Kidney tubule cell (primary cell): ENCODE results near the gene CRTC3.
A peak's percentile ranks its signal among the peaks of the same experiment; 100 is the strongest.
"Not testable (repeated sequence)": the region's sequence is repeated elsewhere in the genome, so short reads cannot be mapped to it uniquely, and the experiment has no call there.

Source experiments
- DNase-seq: peaks from one replicate; pipeline ENCODE4 v3.0.0-alpha.2; 2018; ENCODE audit warnings: low spot score

Gene CRTC3

DNA sequence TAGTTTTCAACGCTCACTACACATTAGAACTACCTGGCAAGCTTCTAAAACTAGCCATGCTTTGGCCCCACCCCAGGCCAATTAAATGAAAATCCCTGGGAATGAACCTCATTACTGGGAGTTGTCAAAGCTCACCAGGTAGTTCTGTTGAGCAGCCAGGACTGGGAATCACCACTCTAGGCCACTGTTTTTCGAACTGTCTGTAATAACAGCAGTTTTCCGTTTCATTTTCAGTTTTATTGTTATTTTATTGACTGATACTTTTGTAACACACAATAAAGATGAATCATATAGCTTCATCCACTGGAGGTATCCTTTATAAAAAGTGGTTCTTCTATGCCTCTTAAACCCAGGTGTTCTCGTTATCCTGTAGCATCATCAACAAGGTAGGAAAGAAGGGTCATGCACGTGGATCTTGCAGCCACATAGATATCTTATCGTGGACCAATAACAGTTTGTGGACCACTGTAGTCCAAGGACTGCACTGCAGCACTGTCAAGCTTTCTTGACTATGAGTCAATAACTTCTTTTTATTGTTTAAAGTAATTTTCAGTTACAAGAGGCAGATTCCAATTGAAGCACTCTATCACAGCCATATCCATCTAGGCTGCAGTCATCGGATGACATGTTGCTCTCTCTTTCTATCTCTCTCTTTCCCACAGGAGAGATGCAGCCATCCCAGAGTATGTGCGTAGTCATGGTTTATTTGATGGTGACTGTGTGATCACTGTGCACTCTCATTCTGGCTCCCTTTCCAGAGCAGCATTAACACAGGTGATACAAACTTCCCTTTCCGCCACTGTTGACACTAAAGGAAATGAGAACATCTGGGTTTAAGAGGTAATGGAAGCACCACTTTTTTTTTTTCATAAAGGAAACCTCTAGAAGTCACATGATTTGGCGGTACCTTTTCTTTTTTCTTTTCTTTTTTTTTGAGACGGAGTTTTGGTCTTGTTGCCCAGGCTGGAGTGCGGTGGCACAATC lies 148.4 kb downstream of the CRTC3 start:
- DNase-seq: no peak

DNA sequence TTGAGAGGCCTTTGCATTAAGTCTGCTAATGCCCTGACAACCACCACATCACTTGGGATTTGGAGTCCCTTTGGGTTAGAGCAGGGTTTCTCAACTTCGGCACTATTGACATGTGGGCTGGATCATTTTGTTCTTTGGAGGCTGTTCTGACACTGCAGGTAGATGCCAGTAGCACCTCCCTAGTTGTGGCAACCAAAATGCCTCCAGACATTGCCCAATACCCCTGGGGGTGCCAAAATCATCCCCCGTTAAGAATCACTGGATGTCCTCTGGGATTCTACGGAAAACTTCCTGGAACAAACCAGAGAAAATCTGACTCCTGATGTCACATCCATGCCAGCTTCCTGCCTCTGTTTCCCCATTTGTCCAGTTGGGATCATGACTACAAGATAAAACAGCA lies 150.2 kb downstream of the CRTC3 start:
- DNase-seq: no peak

DNA sequence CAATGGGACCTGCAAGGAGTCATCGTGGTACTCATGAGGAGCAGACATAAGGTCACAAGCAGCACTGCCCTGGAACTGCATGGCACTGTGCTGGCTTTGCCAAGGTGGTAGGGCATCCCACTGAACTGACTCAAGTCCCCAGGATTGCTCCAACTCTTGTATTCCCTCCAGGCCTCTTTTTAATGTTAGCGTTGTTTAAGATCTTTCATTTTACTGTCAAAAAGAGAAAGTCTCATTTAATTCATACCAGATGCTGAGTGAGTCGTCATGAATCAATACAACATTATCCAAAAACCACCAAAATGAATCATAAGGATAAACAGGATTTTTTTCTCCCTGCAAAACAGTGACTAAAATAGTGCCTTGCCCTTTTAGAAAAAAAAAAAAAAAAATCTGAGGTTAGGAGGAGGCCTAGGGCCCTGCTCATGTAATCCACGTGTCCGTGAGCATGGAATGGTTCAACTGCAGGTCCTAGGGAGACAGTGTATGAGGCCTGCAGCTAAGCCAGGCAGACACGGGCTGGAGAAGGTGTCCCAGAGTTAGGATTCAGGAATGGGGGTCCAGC lies 150.7 kb downstream of the CRTC3 start:
- peak; percentile 85 for DNase-seq

DNA sequence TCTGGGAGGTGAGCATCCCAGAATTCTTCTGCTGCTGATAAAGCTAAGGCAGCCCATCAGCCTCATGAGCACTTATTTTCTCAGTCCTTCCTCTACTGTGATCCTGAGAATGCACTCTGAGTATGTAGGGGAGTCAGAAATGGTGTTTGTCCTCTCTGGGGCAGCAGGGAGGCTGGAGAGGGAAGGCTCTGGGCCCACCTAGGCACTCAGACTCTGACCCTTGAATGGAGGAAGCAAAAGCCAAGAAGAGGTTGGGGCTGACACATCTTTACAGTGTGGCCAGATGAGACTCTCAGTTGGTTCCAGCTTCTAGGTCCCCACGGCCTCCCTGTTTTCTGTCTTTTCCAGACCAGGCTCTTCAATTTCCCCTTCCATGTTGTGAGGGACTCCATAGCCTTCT lies 151.3 kb downstream of the CRTC3 start:
- DNase-seq: no peak

DNA sequence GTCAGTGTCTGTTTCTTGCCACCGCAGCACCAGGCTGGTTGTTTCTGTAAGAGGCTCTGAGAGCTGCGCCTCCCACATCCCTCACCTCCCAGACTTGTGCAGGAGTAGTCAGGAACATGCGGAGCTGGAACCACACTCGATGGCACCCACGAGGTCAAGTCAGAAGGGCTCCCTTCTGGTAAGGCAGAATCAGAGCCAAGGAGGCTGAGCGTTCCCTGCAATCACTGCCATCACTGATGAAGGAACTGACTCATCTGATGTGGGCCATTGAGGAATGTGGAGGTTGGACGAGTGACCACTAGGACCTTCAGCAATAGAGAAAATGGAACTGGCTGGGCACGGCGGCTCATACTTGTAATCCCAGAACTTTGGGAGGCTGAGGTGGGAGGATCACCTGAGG lies 151.8 kb downstream of the CRTC3 start:
- peak; percentile 83 for DNase-seq

DNA sequence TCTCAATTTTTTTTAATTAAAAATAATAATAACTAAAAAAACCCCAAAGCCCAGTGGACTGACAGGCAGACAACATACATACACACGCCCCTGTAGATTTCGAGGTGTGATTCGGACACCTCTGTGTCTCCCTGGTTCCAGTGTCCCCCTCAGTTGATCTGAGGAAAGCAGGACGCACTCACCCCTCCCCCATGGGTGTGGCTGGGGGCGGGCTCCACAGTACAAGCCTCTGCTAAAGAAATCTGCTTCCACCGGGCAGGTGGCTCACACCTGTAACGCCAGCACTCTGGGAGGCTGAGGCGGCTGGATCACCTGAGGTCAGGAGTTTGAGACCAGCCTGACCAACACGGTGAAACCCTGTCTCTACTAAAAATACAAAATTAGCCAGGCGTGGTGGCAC lies 153.6 kb downstream of the CRTC3 start:
- no peak for DNase-seq

DNA sequence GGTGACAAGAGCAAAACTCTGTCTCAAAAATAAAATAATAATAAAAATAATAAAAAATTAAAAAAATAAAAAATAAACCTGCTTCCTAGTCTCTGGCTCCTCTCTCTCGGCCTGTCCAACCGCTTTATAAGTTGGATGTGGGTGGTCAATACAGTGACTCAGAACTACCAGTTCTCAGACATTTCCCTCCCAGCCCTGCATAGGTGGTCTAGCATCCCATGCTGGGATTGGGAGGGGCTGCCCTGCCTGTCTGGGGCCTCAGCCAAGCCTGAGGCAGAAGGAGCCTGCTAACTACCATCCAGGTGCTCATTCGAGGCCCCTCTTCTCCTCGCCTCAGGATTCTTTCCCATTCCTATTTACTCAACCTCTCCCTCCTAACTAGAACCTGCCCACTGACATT lies 154.2 kb downstream of the CRTC3 start:
- DNase-seq: no peak

DNA sequence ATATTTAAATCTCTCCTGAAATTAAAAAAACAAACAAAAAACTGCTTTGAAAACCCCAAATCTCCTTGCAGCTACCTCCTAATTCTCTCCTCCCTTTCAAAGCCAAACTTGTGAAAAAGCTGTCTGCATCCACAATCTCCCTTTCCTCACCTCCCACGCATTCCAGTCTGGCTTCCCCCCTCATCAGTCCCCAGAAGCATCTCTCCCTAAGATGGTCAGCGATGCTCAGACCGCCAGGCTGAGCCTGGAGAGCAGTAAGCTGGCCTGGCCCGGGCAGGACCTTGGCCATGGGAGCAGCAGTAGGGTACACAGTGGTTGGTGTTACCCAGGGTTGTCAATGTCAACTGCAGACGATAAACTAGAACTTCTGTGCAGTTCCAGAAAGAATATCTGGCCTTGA lies 154.6 kb downstream of the CRTC3 start:
- DNase-seq: no peak

DNA sequence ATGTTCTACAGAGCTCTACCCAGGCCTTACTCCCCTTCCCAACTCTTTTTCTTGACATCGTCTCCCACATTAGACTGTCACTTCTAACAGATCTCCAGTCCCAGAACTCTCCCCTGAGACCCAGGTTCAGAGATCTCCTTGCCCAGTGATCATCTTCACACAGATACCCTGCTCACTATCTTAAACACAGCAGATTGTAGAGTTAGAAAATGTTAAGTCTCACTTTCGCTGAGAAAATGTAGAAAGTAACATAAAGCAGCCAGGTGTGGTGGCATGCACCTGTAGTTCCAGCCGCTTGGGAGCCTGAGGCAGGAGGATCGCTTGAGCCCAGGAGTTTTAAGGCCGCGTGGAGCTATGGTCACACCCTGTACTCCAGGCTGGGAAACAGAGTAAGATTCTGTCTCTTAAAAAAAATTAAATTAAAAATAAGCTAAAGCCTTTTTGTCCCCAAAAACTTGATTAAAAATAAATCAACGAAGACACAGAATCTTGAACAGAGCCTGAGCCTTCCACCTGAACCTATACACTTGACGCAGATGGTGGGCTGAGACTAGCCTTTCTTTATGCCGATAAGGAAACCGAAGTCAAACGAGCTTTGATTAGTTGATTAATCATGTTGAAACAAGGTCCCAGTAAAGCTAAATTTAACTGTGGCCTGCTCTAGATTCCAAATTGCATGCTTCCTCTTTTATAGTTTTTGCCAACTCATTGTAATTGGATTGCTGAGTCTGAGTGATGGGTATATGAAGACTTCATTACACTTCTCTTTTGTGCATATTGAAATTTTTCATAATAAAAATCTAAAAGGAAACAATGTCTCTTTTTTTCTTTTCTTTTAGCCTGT lies 156.1 kb downstream of the CRTC3 start:
- DNase-seq: no peak

DNA sequence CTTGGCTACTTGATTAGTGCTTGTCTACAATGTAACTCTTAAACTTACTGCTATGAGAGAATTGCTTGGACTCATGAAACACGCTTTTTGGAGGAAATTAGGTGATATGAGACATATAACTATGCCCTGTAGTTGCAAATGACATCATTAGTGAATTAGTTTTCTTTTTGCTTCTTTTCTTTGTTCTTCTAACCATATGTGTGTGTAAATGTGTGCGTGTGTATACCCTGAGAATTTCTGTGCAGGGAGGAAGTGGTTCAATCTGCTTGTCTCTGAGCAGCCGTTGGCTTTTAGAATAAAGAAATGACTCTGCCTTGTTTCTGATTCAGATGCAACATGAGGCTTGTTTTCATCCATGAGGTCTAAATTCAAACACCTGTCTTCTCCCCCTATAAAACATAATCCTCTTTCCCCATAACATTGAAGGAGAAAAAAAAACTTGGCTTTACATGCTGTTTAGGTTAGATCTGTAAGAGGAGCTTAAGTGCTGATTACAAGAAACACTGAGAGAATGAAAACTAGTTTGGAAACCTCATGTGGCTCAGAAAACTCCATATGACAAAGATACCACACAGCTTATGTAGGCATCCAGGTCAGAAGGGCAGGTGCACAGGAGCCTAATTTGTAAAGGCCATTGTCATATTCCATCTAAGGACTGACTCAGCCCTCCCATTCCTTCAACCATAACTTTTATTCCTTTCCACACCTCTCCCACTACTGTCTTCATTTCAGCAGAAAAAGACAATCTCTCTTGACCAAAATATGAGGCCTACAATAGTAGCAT lies 156.9 kb downstream of the CRTC3 start:
- DNase-seq: no peak

DNA sequence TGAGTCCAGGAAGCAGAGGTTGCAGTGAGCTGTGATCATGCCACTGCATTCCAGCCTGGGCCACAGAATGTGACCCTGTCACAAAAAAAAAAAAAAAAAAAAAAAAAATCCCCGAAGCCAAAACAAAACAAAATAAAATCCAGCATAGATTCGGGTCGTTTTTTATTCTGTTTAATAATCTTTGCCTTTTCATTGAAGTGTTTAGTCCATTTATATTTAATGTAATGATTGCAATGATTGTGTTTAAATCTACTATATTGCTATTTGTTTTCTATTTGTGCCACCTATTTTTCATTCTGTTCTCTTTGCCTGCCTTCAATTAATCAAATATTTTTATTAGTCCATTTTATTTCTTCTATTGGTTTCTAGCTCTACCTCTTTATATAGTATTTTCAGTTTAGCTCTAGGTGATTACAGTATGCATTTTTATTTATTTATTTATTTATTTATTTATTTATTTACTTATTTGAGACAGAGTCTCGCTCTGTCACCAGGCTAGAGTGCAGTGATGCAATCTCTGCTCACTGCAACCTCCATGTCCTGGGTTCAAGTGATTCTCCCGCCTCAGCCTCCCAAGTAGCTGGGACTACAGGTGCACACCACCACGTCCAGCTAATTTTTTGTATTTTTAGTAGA lies 159.7 kb downstream of the CRTC3 start:
- DNase-seq: not testable (repeated sequence)

DNA sequence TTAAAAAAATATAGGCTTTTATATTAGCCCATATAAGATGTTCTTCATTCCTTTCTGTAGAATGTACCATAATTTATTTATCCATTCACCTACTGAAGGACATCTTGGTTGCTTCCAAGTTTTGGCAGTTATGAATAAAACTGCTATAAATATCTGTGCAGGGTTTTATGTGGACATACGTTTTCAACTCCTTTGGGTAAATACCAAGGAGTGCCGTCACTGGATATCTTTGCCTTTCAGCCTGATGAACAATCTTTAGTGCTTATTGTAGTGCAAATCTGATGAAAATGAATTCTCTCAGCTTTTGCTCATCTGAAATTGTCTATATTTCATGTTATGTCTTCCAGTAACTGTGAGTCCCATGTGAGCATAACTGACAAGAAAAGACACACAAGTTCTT lies 160.9 kb downstream of the CRTC3 start:
- DNase-seq: no peak

DNA sequence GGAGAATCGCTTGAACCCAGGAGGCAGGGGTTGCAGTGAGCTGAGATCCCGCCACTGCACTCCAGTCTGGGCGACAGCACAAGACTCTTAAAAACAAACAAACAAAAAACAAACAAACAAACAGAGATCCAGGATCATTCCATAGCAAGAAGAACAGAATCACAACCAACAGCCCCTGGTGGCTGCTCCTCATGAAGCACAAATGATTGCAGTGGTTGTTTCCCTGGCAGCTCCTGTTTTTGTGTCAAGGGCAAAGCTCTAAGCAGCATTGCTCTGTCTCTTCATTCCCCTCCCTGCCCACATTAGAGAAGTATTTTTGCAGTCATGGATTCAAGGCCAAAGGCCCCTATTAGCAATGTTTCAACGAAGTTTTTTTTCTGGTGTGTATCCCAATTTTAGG lies 161.6 kb downstream of the CRTC3 start:
- no peak for DNase-seq

DNA sequence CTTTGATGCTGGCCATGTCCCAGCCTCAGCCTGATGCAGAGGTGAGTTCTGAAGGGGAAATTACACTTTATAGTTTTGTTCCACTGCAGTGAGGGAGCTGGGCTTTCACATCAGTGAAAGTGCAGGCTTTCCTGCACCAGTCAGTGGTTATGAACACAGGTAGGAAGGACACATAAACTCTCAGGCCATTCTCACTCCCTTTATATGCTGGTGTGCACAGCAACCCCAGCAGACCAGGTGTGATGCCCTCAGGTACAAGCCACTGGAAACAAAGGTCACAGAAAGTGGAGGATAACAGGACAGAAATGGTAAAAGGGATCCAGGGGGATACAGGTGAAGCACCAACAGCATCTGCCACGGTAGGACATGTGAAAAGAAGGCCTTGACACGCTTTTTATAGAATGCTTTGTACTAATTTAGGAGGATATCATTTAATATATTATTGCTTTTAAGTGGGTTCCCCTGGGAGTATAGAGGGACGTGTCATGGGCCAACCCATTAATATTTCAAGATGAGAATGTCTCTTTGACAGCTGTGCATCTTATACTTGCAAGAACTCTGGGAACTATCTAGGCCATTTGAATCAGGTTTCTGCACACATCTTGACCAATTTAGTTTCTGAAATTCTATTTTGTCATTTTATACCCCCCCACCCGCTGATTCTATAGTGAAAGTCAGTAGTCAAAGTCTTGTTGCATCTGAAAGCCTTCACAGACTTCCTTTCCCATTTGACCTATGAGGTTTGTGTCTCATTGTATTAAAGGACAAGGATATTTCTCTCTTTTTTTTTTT lies 162.5 kb downstream of the CRTC3 start:
- no peak for DNase-seq
